GM19395 (cell line): ENCODE results near the gene KCNJ5.

Experiments
- ATAC-seq: cut with Tn5 transposase; IDR thresholded peaks from one replicate; pipeline ENCODE4 v1.9.1; 2021; ENCODE audit warnings: mild to moderate bottlenecking, moderate library complexity; ENCODE audit not compliant: unreplicated experiment

KCNJ5 gene

GRCh38 chr11:128890543-128891368 is at the start of gene KCNJ5:
Gene KCNJ5 (plus strand): TSS chr11:128891356. CDS start chr11:128911274, 19,918 bp downstream.
- no peak for ATAC-seq

GRCh38 chr11:128841461-128842072 is 49.6 kb upstream of the KCNJ5 start:
- ATAC-seq, result peak; percentile 78

GRCh38 chr11:128843198-128843785 is 47.9 kb upstream of the KCNJ5 start:
- no peak for ATAC-seq

- no peak for ATAC-seq
Measured at GRCh38 chr11:128845334-128845780, 45.8 kb upstream of the KCNJ5 start.

GRCh38 chr11:128846985-128847384 is 44.2 kb upstream of the KCNJ5 start:
- ATAC-seq, result no peak

GRCh38 chr11:128848815-128849455 is 42.2 kb upstream of the KCNJ5 start:
- ATAC-seq, result peak; percentile 81

GRCh38 chr11:128852327-128853023 is 38.7 kb upstream of the KCNJ5 start:
- no peak for ATAC-seq

GRCh38 chr11:128853559-128853958 is 37.6 kb upstream of the KCNJ5 start:
- ATAC-seq, result no peak

- no peak for ATAC-seq
Measured at GRCh38 chr11:128854841-128855240, 36.3 kb upstream of the KCNJ5 start.

- ATAC-seq, result no peak
Measured at GRCh38 chr11:128856241-128856640, 34.9 kb upstream of the KCNJ5 start.

- ATAC-seq, result no peak
Measured at GRCh38 chr11:128857341-128857740, 33.8 kb upstream of the KCNJ5 start.

GRCh38 chr11:128859563-128860441 is 31.4 kb upstream of the KCNJ5 start:
- ATAC-seq, result peak; percentile 94

- ATAC-seq, result no peak
Measured at GRCh38 chr11:128860571-128861361, 30.4 kb upstream of the KCNJ5 start.

GRCh38 chr11:128862406-128862805 is 28.8 kb upstream of the KCNJ5 start:
- ATAC-seq, result no peak

GRCh38 chr11:128862908-128863660 is 28.1 kb upstream of the KCNJ5 start:
- no peak for ATAC-seq

GRCh38 chr11:128865490-128865889 is 25.7 kb upstream of the KCNJ5 start:
- no peak for ATAC-seq

GRCh38 chr11:128867277-128867676 is 23.9 kb upstream of the KCNJ5 start, which contains the start of gene KCNJ1:
Gene KCNJ1 (minus strand): TSS chr11:128867296. CDS start chr11:128840243, 27,053 bp downstream.
- ATAC-seq, result no peak
